ENCODE data around the gene ZRANB2.

DNA sequence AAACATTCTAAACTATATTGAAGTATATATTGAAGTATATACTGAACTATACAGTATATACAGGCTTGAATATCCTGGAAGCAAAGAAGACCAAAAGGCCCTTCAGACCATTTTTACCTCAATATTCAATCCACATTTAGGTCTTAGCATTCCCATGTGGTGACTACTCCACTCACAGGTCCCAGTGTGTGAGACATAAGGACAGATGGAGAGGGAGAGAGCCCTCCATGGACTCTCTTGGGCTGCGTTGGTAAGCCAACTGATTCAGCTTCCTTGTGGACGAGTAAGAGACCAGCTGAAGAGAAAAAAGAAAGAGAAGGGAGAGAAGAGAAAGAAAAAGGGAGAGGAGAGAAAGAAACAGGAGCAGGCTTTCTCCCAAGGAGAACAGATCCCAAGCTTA lies 37.3 kb upstream of the ZRANB2 start:
- TF ChIP-seq, protein P1, sequence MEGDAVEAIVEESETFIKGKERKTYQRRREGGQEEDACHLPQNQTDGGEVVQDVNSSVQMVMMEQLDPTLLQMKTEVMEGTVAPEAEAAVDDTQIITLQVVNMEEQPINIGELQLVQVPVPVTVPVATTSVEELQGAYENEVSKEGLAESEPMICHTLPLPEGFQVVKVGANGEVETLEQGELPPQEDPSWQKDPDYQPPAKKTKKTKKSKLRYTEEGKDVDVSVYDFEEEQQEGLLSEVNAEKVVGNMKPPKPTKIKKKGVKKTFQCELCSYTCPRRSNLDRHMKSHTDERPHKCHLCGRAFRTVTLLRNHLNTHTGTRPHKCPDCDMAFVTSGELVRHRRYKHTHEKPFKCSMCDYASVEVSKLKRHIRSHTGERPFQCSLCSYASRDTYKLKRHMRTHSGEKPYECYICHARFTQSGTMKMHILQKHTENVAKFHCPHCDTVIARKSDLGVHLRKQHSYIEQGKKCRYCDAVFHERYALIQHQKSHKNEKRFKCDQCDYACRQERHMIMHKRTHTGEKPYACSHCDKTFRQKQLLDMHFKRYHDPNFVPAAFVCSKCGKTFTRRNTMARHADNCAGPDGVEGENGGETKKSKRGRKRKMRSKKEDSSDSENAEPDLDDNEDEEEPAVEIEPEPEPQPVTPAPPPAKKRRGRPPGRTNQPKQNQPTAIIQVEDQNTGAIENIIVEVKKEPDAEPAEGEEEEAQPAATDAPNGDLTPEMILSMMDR (IDR thresholded peaks at IDR 0.05; ENCODE audit: borderline replicate concordance, extremely low read depth, low read length, poor library complexity, severe bottlenecking) = no peak
- no peak for TF ChIP-seq EZH2 (IDR thresholded peaks at IDR 0.05; ENCODE audit: borderline replicate concordance, low read depth, low read length, severe bottlenecking)
